HepG2 (cell line): ENCODE results near the gene TCF19. TPM values are rescaled to one million over a fixed set of nuclear protein-coding genes. Genes with fewer than 3 reads are reported as not detected.

ENCODE experiments used
- AHDC1 ChIP-seq: sonication (generic); formaldehyde crosslinking; IDR thresholded peaks from 2 replicates; pipeline ENCODE4 v1.5.1; 2020; ENCODE audit warnings: mild to moderate bottlenecking, missing genetic modification reagents, borderline replicate concordance
- FOXJ3 ChIP-seq: sonication (generic); formaldehyde crosslinking; IDR thresholded peaks from 2 replicates; pipeline ENCODE4 v1.4.0; 2020; ENCODE audit warnings: missing genetic modification reagents, mild to moderate bottlenecking, borderline replicate concordance
- KIAA2018 ChIP-seq: sonication (generic); formaldehyde crosslinking; IDR thresholded peaks from 2 replicates; pipeline ENCODE4 v1.5.0; 2020; ENCODE audit warnings: mild to moderate bottlenecking, missing genetic modification reagents, borderline replicate concordance
- MAZ ChIP-seq, 2 experiments: sonication (generic) in 1 of 2; formaldehyde crosslinking in 1 of 2; IDR thresholded peaks; 2 replicates each; pipeline versions ENCODE4 v1.5.0 to v1.6.1; 2012 to 2020; ENCODE audit warnings: low read depth in 2 of 2, mild to moderate bottlenecking in 2 of 2, borderline replicate concordance in 1 of 2, improper control_type of control experiment in 1 of 2, low read length in 1 of 2, missing genetic modification reagents in 1 of 2, moderate library complexity in 1 of 2
- MYPOP ChIP-seq: sonication (generic); formaldehyde crosslinking; IDR thresholded peaks from 2 replicates; pipeline ENCODE4 v1.8.1; 2023; ENCODE audit warnings: mild to moderate bottlenecking, moderate library complexity, missing genetic modification reagents
- NR0B2 ChIP-seq: sonication (generic); formaldehyde crosslinking; IDR thresholded peaks from 2 replicates; pipeline ENCODE4 v1.4.0; 2020; ENCODE audit warnings: mild to moderate bottlenecking, missing genetic modification reagents
- PPARG ChIP-seq: conservative IDR thresholded peaks from 2 replicates; pipeline ENCODE4 v1.6.1; 2016; ENCODE audit warnings: missing biosample characterization, missing genetic modification reagents
- SUZ12 ChIP-seq: fragments of 150-350 bp; IDR thresholded peaks from 2 replicates; pipeline ENCODE4 v1.6.1; 2014; ENCODE audit warnings: low read depth, low read length
- TCF7 ChIP-seq: sonication (generic); IDR thresholded peaks from 2 replicates; pipeline ENCODE4 v1.6.1; 2016; ENCODE audit warnings: antibody characterized with exemption, low read depth
- TEAD3 ChIP-seq: optimal IDR thresholded peaks from 2 replicates; pipeline ENCODE3; 2016; ENCODE audit warnings: borderline replicate concordance
- ZNF143 ChIP-seq: sonication (generic); formaldehyde crosslinking; IDR thresholded peaks from 2 replicates; pipeline ENCODE4 v1.4.0; 2020; ENCODE audit warnings: missing genetic modification reagents
- ZNF747 ChIP-seq: sonication (generic); formaldehyde crosslinking; IDR thresholded peaks from 2 replicates; pipeline ENCODE4 v1.8.1; 2023; ENCODE audit warnings: missing genetic modification reagents, mild to moderate bottlenecking, borderline replicate concordance
- polyA plus RNA-seq, 8 experiments: library from polyadenylated mRNA; depleted of rRNA in 3 of 8; stranded (reverse) in 7 of 8; unstranded in 1 of 8; fragments of >200 nt; fragmentation: Illumina TruSeq in 4 of 8; extraction: Trizol in 4 of 8; gene quantifications; 2 replicates each; pipeline versions ENCODE4 v1.2.1 to v1.2.3, GENCODE V29; 2011 to 2016; ENCODE audit warnings: low read depth in 4 of 8, missing spikeins in 1 of 8, mixed read lengths in 1 of 8; ENCODE audit not compliant: insufficient read depth in 1 of 8
- total RNA-seq, 5 experiments: library from RNA; depleted of rRNA; stranded (reverse); fragments of >200 nt; fragmentation: Illumina TruSeq; extraction: Trizol; gene quantifications; 2 replicates each; pipeline ENCODE4 v1.2.3, GENCODE V29; 2016; ENCODE audit warnings: low read depth in 1 of 5

TCF19 gene
- total and polyA plus RNA-seq, 2 of the 13 experiments (the other 11 are each of a cell fraction or from before 2014, with no cell fraction given), result 4.9 to 22.2 TPM

- TF ChIP-seq AHDC1 (CRISPR knock-in tag) (no peak), SUZ12 (no peak), ZNF143 (CRISPR knock-in tag) (no peak), FOXJ3 (CRISPR knock-in tag) (no peak), TEAD3 (CRISPR knock-in tag) (peak; percentile 87), KIAA2018 (CRISPR knock-in tag) (no peak), TCF7 (no peak), MAZ (IDR thresholded peaks at IDR 0.05; ENCODE audit: borderline replicate concordance, low read depth, low read length) (peak; percentile 92), MAZ (CRISPR knock-in tag; IDR thresholded peaks at IDR 0.05; ENCODE audit: low read depth) (peak; percentile 95), ZNF747 (CRISPR knock-in tag) (peak; percentile 40; the same call in 1 of the 2 replicates), PPARG (CRISPR knock-in tag) (no peak), MYPOP (CRISPR knock-in tag) (peak; percentile 87), NR0B2 (CRISPR knock-in tag) (peak; percentile 69; the same call in 1 of the 2 replicates)
Observed at GRCh38 chr6:31158140-31158862, at the start of gene TCF19 (continued).
